HepG2 (cell line): Measurements from ENCODE around the gene RSRC2. TPM values are rescaled to one million over a fixed set of nuclear protein-coding genes. Genes with fewer than 3 reads are reported as not detected.

Experiments used
- FLYWCH1 ChIP-seq: sonication (generic); formaldehyde crosslinking; IDR thresholded peaks from 2 replicates; pipeline ENCODE4 v1.8.1; 2023; ENCODE audit warnings: mild to moderate bottlenecking, missing genetic modification reagents
- HBP1 ChIP-seq: IDR thresholded peaks from 2 replicates; pipeline ENCODE4 v1.6.1; 2016; ENCODE audit warnings: low read depth, control low read depth
- HDAC1 ChIP-seq: sonication (generic); formaldehyde crosslinking; IDR thresholded peaks from 2 replicates; pipeline ENCODE4 v1.5.1; 2020; ENCODE audit warnings: mild to moderate bottlenecking, missing genetic modification reagents
- KDM5A ChIP-seq: fragments of 200-600 bp; sonication (generic); IDR thresholded peaks from 2 replicates; pipeline ENCODE4 v1.7.0; 2018; ENCODE audit warnings: antibody characterized with exemption, mild to moderate bottlenecking, low read length, borderline replicate concordance
- MEIS2 ChIP-seq: sonication (generic); formaldehyde crosslinking; IDR thresholded peaks from 2 replicates; pipeline ENCODE4 v1.9.0; 2021; ENCODE audit warnings: mild to moderate bottlenecking, missing genetic modification reagents
- MXI1 ChIP-seq: IDR thresholded peaks from 3 replicates; pipeline ENCODE4 v1.6.1; 2012; ENCODE audit warnings: low read depth, low read length, inconsistent platforms, borderline replicate concordance
- NFKB2 ChIP-seq: sonication (generic); formaldehyde crosslinking; IDR thresholded peaks from 2 replicates; pipeline ENCODE4 v1.4.0; 2020; ENCODE audit warnings: missing genetic modification reagents, borderline replicate concordance
- RFXAP ChIP-seq: sonication (generic); formaldehyde crosslinking; IDR thresholded peaks from 2 replicates; pipeline ENCODE4 v1.4.0; 2020; ENCODE audit warnings: missing genetic modification reagents, borderline replicate concordance
- SMYD3 ChIP-seq: sonication (generic); formaldehyde crosslinking; IDR thresholded peaks from 2 replicates; pipeline ENCODE4 v1.8.1; 2023; ENCODE audit warnings: mild to moderate bottlenecking, missing genetic modification reagents
- SP140L ChIP-seq: sonication (generic); formaldehyde crosslinking; IDR thresholded peaks from 2 replicates; pipeline ENCODE4 v1.4.0; 2020; ENCODE audit warnings: missing genetic modification reagents, borderline replicate concordance
- SP5 ChIP-seq: IDR thresholded peaks from 2 replicates; pipeline ENCODE4 v1.6.1; 2016; ENCODE audit warnings: low read depth, borderline replicate concordance
- TCF7 ChIP-seq: sonication (generic); IDR thresholded peaks from 2 replicates; pipeline ENCODE4 v1.6.1; 2016; ENCODE audit warnings: antibody characterized with exemption, low read depth
- THYN1 ChIP-seq: sonication (generic); formaldehyde crosslinking; IDR thresholded peaks from 2 replicates; pipeline ENCODE4 v1.8.1; 2023; ENCODE audit warnings: low read depth, mild to moderate bottlenecking, moderate library complexity, missing genetic modification reagents, borderline replicate concordance
- TIGD3 ChIP-seq: sonication (generic); formaldehyde crosslinking; IDR thresholded peaks from 2 replicates; pipeline ENCODE4 v1.5.1; 2020; ENCODE audit warnings: mild to moderate bottlenecking, missing genetic modification reagents, borderline replicate concordance
- ZMYM4 ChIP-seq: sonication (generic); formaldehyde crosslinking; IDR thresholded peaks from 2 replicates; pipeline ENCODE4 v1.8.1; 2023; ENCODE audit warnings: mild to moderate bottlenecking, missing genetic modification reagents
- ZNF124 ChIP-seq: sonication (generic); formaldehyde crosslinking; IDR thresholded peaks from 2 replicates; pipeline ENCODE4 v1.4.0; 2020; ENCODE audit warnings: missing genetic modification reagents
- ZNF17 ChIP-seq: sonication (generic); formaldehyde crosslinking; IDR thresholded peaks from 2 replicates; pipeline ENCODE4 v1.5.0; 2020; ENCODE audit warnings: mild to moderate bottlenecking, missing genetic modification reagents
- ZNF205 ChIP-seq: IDR thresholded peaks from 2 replicates; pipeline ENCODE4 v1.6.1; 2018; ENCODE audit warnings: missing biosample characterization, missing genetic modification reagents
- ZNF430 ChIP-seq: sonication (generic); formaldehyde crosslinking; IDR thresholded peaks from 2 replicates; pipeline ENCODE4 v1.9.0; 2021; ENCODE audit warnings: mild to moderate bottlenecking, missing genetic modification reagents
- ZNF619 ChIP-seq: sonication (generic); formaldehyde crosslinking; IDR thresholded peaks from 2 replicates; pipeline ENCODE4 v1.4.0; 2020; ENCODE audit warnings: mild to moderate bottlenecking, missing genetic modification reagents
- ZNF773 ChIP-seq: sonication (generic); formaldehyde crosslinking; IDR thresholded peaks from 2 replicates; pipeline ENCODE4 v1.4.0; 2020; ENCODE audit warnings: missing genetic modification reagents, borderline replicate concordance
- polyA plus RNA-seq, 8 experiments: library from polyadenylated mRNA; depleted of rRNA in 3 of 8; stranded (reverse) in 7 of 8; unstranded in 1 of 8; fragments of >200 nt; fragmentation: Illumina TruSeq in 4 of 8; extraction: Trizol in 4 of 8; gene quantifications; 2 replicates each; pipeline versions ENCODE4 v1.2.1 to v1.2.3, GENCODE V29; 2011 to 2016; ENCODE audit warnings: low read depth in 4 of 8, missing spikeins in 1 of 8, mixed read lengths in 1 of 8; ENCODE audit not compliant: insufficient read depth in 1 of 8
- total RNA-seq, 5 experiments: library from RNA; depleted of rRNA; stranded (reverse); fragments of >200 nt; fragmentation: Illumina TruSeq; extraction: Trizol; gene quantifications; 2 replicates each; pipeline ENCODE4 v1.2.3, GENCODE V29; 2016; ENCODE audit warnings: low read depth in 1 of 5
- TF ChIP-seq, protein P1 (sequence below): sonication (generic); formaldehyde crosslinking; IDR thresholded peaks from 2 replicates; pipeline ENCODE4 v1.9.0; 2022; ENCODE audit warnings: missing genetic modification reagents, mild to moderate bottlenecking, borderline replicate concordance
- TF ChIP-seq, protein P2 (sequence below): sonication (generic); formaldehyde crosslinking; conservative IDR thresholded peaks from 2 replicates; pipeline ENCODE4 v1.4.0; 2020; ENCODE audit warnings: missing genetic modification reagents

Gene RSRC2
- total and polyA plus RNA-seq, 2 of the 13 experiments (the other 11 are each of a cell fraction or from before 2014, with no cell fraction given): 31.4 to 77.8 TPM

DNA sequence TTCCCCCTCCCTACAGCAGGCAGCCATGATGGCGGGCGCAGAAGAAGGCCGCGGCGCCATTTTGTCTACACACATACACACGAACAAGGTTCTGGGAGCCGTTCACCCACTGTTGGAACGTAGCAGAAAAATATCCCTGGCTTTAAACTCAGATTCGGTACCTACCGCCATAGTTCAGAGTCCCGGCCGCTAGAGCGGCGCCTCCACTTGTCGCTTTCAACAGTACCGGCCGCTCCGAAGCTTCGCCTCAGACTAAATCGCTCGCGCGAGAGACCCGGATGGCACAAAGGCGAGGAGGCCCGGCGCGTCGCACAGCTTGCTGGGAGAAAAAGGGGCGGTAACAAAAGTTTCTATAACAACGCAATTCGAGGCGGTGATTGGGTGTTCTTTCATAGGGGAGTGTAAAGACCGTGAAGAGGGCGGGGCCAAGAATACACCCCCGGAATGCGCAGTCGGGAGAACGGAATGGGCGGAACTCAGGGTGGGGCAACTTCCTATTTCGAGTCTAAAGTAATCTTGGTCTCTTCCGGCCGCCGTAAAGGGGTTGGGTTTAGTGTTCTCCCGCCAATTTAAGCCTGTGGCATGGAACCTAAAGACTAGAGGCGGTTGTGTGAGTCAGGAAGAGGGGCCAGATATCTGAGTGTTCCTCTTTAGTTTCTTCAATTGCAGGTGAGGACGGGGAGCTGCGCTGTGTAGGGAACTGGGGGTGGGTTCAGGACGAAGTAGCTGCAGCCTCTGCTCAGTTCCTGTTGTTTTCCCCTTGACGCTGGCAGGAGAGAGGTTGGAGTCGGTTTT, at the start of gene RSRC2, which contains the start of gene KNTC1 (continued):
- TF ChIP-seq HBP1 (CRISPR knock-in tag) (peak; percentile 97), FLYWCH1 (CRISPR knock-in tag) (0 out of 2 replicates have a peak, but pooled peaks have one; percentile 43), NFKB2 (peak; percentile 74; the same call in 1 of the 2 replicates), ZNF773 (CRISPR knock-in tag) (0 out of 2 replicates have a peak, but pooled peaks have one; percentile 57), TCF7 (no peak), HDAC1 (CRISPR knock-in tag) (peak; percentile 88), MEIS2 (peak; percentile 62), ZNF17 (CRISPR knock-in tag) (no peak), SP140L (CRISPR knock-in tag) (peak; percentile 72; the same call in 1 of the 2 replicates), SMYD3 (CRISPR knock-in tag) (peak; percentile 20; the same call in 1 of the 2 replicates), ZNF430 (CRISPR knock-in tag) (peak; percentile 90), TIGD3 (CRISPR knock-in tag) (0 out of 2 replicates have a peak, but pooled peaks have one; percentile 59), ZMYM4 (CRISPR knock-in tag) (peak; percentile 88), ZNF205 (CRISPR knock-in tag) (peak; percentile 31; the same call in 1 of the 2 replicates), MXI1 (peak; percentile 91; the same call in 2 of the 3 replicates), ZNF619 (CRISPR knock-in tag) (peak; percentile 28; the same call in 1 of the 2 replicates), ZNF124 (CRISPR knock-in tag) (0 out of 2 replicates have a peak, but pooled peaks have one; percentile 22), KDM5A (peak; percentile 85), RFXAP (peak; percentile 89), SP5 (peak; percentile 86), THYN1 (no peak)
- TF ChIP-seq, protein P1, sequence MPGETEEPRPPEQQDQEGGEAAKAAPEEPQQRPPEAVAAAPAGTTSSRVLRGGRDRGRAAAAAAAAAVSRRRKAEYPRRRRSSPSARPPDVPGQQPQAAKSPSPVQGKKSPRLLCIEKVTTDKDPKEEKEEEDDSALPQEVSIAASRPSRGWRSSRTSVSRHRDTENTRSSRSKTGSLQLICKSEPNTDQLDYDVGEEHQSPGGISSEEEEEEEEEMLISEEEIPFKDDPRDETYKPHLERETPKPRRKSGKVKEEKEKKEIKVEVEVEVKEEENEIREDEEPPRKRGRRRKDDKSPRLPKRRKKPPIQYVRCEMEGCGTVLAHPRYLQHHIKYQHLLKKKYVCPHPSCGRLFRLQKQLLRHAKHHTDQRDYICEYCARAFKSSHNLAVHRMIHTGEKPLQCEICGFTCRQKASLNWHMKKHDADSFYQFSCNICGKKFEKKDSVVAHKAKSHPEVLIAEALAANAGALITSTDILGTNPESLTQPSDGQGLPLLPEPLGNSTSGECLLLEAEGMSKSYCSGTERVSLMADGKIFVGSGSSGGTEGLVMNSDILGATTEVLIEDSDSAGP (CRISPR knock-in tag): peak; percentile 60; the same call in 1 of the 2 replicates
- TF ChIP-seq, protein P2, sequence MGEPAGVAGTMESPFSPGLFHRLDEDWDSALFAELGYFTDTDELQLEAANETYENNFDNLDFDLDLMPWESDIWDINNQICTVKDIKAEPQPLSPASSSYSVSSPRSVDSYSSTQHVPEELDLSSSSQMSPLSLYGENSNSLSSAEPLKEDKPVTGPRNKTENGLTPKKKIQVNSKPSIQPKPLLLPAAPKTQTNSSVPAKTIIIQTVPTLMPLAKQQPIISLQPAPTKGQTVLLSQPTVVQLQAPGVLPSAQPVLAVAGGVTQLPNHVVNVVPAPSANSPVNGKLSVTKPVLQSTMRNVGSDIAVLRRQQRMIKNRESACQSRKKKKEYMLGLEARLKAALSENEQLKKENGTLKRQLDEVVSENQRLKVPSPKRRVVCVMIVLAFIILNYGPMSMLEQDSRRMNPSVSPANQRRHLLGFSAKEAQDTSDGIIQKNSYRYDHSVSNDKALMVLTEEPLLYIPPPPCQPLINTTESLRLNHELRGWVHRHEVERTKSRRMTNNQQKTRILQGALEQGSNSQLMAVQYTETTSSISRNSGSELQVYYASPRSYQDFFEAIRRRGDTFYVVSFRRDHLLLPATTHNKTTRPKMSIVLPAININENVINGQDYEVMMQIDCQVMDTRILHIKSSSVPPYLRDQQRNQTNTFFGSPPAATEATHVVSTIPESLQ (CRISPR knock-in tag): peak; percentile 38; the same call in 1 of the 2 replicates
